HG03025 (cell line): ENCODE results near the gene ENTPD5.
"Not testable (repeated sequence)": the region's sequence is repeated elsewhere in the genome, so short reads cannot be mapped to it uniquely, and the experiment has no call there.

Experiments used
- ATAC-seq: cut with Tn5 transposase; IDR thresholded peaks from one replicate; pipeline ENCODE4 v1.9.1; 2021; ENCODE audit warnings: mild to moderate bottlenecking, moderate library complexity; ENCODE audit not compliant: unreplicated experiment, low FRiP score

Gene ENTPD5

DNA sequence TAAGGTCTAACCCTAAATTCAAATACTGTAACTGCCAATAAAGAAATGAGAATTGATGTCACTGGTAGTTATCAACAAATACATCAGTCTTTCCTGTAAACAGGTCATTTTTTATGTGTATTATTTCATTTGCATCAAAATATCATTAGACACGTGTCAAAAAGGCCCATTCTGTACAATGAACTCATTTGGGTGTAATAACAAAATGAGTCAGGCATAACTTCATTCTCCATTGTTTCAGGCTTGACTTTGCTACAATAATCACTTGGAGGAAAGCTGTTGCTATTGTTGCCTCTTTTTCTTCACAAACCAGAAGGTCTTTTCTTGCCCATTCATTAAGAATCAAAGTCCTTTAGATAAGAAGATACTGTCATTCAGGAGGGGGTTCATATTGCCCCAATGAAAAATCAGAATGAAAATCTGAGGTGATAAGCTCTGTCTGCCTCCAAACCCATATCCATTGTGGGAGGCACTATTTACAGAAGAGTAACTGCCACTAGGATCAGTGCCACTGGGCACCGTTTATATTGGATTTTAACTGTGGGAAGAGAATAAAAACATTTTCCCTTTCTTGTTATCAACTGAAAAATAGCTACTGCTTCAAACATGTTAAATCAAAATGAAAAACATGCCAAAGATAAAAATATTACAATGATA, 10.1 kb downstream of the ENTPD5 start:
- no peak for ATAC-seq

DNA sequence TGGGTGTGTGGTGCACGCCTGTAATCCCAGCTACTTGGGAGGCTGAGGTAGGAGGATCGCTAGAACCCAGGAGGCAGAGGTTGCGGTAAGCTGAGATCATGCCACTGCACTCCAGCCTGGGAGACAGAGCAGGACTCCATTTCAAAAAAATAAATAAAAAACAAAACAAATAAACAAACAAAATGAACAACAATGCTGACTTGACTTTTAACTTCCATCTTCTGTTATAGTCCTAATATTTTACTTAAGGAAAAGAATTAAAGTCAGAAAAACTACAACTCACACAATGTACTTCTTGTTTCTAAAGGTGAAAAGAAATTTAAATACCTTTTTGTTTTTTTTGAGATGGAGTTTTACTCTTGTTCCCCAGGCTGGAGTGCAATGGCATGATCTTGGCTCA, 13.4 kb downstream of the ENTPD5 start:
- ATAC-seq, result not testable (repeated sequence)

DNA sequence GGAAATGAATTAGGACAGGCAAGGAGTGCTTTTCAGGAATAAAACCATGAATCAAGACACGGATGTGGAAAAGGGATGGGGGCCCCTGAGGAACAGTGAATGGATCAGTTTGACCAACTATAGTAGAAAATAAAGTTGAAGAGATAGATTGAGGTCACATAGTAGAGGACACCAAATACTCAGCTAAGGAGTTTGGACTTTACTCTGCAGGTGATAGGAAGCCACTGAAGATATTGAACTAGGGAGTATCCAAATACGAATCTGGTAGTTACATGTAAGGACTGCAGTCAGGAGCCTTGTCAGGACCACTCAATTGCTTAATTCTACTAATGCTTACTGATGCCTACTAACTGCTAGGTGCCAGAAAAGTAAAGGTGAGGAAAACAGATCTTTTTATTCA, 20.4 kb downstream of the ENTPD5 start:
- no peak for ATAC-seq

DNA sequence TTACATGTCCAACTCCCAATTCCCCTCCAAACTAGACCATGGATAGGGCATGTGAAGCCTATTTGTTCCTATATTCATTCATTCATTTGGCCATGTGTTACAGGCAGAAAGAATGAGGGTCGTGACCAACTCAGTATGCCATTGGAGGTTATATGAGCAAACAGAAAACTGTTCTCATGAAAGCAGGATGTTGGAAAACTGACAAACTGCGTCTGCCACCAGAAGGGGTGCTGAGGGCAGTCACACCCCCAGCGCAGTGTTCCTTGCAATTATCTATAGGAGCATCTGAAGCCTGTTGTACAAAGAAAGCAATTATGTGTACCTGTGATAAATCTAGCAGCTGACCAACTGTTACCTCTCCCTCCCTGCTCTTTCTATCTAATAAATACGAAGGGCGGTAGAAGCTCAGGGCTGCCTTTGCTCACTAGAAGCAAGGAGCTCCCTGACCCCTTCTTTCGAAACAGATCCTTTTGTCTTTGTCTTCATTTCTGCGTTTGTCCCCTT, 21.1 kb downstream of the ENTPD5 start:
- no peak for ATAC-seq

DNA sequence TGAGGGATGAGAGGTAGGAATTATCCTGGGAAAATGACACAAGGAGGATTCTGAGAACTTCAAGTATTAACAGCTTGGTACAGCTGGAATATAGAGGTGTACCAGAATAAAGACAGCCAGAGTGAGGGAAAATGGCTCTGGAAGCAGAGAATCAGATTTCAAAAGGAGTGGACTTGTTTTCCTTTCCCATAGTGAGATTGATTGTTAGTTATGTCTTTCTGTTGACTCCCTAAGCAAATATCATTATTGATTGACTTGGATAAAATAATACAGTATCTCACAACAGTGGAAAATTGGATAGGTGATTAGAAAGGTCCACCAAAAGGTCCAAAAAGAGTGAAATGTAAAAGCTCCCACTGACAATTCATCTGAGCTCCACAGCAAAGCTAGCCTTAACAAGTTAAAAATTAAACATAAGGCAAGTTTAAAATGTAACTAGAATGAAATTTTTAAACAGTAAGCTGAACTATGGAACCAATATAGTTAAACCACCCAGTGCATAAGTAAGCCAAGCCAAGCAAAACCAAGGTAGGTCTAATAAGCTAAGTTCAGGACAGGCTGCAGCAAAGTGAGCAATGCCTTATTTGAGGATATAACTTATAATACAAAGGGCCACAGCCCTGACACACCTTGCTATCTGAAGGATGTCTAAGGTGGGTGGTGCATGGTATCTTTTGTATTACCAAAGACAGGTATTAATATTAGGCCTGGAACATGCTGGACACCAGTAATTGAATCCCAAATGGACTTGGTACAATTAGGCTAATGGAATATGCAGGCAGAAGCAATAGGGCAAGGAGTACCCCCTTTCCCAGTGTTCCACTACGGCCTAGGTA, 21.8 kb downstream of the ENTPD5 start:
- no peak for ATAC-seq

DNA sequence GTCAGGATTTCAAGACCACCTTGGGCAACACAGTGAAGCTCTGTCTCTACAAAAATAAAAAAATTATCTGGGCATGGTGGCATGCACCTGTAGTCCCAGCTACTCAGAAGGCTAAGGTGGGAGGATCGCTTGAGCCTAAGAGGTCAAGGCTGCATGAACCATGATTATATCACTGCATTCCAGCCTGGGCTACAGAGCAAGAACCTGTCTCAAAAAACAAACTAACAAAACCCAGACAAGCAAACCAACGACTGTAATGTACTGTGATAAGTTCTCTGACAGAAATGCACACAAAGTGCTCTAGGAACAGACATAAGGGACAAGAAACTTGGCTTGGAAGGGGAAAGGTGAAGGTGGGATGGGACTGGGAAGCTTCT, 22.4 kb downstream of the ENTPD5 start:
- no peak for ATAC-seq

DNA sequence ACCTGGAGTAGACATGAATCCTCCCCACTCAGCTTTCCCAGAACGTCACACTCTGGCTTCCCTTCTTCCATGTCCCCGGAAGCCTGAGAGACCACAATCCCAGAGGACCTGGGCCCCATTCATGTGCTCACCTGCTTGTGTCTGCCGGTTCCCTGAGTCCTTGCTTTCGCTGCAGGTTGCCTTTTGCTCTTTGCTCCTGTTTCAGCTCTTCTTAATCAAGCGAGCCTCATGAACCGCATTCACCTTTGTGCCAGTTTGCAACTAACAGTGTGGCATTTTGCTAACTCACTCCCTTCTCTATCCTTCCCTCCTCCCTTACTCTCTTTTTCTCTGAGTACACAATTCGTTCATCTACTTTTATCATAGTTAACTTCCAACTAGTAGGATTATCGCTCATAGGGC, 23.1 kb downstream of the ENTPD5 start:
- no peak for ATAC-seq

DNA sequence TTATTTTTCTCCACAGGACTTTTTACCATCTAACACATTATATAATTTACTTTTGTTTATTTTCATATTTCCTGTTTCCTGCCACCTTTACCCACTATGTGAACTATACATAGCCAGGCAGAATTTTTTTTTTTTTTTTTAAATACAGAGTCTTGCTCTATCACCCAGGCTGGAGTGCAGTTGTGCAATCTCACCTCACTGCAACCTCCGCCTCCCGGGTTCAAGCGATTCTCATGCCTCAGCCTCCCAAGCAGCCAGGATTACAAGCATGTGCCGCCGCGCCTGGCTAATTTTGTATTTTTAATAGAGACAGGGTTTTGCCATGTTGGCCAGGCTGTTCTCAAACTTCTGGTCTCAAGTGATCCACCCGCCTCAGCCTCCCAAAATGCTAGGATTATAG, 24.2 kb downstream of the ENTPD5 start:
- ATAC-seq, result not testable (repeated sequence)

DNA sequence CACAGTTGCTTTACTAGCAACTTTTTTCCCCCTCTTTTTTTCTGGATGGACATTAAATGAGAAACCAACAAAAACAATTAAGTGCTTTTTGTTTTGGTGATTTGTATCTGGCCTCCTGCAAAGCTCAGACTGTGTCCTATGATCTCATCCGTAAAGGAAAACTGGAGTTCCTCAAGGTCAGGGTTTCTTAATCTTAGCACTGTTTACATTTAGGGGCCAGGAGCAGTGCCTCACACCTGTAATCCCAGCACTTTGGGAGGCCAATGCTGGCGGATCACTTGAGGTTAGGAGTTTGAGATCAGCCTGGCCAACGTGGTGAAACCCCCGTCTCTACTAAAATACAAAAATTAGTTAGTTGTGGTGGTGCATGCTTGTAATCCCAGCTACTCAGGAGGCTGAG, 28.0 kb downstream of the ENTPD5 start:
- no peak for ATAC-seq

DNA sequence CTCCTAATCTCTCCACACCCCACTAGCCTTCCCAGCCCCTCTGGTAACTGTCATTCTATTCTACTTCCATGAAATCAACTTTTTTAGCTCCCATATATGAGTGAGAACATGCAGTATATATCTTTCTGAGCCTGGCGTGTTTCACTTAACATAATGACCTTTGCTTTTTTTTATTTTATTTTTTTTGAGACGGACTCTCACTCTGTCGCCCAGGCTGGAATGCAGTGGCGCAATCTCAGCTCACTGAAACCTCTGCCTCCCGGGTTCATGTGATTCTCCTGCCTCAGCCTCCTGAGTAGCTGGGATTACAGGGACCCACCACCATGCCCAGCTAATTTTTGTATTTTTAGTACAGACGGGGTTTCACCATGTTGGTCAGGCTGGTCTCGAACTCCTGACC, 30.4 kb downstream of the ENTPD5 start:
- ATAC-seq, result not testable (repeated sequence)

DNA sequence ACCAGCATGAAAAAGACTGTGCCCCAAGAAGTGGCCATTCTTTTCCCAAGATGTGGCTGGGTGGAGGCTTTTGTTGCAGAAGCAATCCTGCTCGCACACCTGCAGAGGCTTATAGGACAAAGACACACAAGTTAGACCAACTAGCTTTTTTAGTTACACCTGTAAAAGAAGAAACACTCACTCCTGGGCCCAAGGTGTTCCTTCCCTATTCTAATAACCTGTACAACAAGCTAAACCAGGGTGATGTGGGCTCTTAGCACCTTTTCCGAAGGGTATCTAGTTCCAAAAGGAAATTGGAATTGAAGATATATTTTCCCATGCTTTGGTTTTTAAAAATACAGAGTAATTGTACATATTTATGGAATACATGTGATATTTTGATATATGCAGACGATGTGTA, 31.0 kb downstream of the ENTPD5 start:
- ATAC-seq, result no peak

DNA sequence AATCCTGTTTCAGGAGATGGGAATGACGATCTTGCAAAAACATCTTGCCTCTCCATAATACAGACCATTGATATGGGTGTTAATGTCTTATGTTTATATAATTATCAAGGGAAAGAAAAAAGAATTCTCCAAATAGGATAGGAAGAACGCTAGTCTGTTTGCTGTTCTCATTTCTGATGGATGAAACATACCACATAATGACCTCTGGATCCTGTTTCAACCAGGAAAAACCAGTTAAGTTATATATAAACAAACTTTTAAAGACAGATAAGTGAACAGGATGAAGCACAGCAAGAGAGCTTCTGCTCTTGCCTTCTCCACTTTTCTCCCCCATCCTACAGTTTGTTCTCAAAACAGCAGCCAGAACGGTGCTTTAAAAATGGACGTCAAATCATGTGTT, 41.2 kb downstream of the ENTPD5 start:
- no peak for ATAC-seq

DNA sequence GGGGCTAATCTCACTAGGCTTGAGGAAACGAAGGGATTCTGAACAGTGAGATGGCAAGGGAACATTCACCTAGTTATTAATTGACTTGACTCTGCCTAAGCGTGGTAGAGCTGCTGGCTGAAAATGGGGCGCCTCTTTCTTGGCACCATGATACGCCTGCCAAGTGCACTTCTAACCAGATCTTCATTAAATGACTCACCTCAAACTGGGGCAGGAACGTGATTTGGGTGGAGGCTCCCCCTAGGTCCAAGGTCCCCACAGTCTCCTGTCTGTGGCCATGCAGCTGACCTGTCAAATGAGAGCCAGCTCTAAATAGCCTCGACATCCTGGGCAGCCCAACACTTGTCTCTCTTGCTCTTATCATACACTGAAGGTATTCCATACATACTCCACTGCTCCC, 43.0 kb downstream of the ENTPD5 start:
- no peak for ATAC-seq

DNA sequence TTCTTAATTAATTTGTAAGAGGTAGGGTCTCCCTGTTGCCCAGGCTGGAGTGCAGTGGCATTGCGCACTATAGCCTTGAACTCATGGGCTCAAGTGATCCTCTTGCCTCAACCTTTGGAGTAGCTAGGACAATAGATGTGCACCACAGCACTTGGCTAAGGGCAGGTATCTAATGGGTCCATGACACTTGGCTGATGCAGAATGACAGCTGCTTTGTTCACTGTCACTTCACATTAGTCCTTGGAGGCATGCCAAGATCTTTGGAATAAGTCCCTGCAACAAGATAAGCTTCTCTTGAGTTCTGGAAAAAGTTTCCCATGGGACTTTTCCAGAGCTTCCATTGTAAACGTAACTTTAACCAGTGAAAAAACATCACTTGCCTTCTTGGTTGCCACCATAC, 45.6 kb downstream of the ENTPD5 start:
- no peak for ATAC-seq

DNA sequence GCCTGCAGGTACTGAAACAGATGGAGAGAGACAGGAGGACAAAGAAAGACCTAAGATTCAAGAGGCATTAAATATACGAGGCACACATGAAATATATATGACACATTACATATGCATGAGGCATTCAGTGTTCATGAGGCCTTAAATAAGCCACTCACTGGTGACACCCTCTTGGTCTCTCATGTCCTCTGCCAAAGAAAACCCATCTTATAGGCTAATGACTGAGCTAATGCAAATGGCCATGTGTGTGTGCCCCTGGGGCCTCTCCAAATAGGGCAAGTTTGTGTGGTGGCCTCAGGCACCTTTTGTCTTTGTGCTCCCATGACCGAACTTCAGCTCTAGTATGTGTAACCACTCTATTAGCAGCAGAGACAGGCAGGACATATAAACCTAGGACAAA, 50.2 kb downstream of the ENTPD5 start:
- no peak for ATAC-seq

DNA sequence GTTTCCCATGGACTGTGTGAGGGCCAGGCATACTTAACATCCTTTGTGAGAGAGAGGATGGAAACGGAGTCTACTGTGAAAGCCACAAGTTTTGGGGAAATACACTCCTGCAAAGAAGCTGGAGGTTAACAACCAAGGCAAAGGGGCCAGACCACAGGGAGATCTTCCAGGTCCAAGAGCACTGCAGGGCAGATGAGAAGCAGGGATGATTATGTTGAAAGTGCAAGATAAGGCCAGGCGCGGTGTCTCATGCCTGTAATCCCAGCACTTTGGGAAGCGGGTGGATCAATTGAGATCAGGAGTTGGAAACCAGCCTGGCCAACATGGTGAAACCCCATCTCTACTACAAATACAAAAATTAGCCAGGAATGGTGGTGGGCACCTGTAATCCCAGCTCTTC, 53.9 kb downstream of the ENTPD5 start:
- no peak for ATAC-seq

DNA sequence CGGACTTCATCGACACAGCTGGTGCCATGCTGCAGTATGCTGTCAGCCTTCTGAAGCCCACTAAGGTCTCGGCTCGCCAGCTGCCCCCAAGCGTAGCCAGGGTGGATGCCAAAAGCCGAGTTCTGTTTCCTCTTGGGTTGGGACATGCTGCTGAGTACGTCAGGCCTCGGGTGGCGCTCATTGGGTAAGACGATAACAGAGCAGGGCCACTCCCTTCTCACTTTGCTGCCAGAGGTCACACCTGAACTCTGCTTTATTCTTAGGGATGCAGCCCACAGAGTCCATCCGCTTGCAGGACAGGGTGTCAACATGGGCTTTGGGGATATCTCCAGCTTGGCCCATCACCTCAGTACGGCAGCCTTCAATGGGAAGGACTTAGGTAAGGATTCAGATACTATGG, 57.9 kb downstream of the ENTPD5 start:
- ATAC-seq, result no peak

DNA sequence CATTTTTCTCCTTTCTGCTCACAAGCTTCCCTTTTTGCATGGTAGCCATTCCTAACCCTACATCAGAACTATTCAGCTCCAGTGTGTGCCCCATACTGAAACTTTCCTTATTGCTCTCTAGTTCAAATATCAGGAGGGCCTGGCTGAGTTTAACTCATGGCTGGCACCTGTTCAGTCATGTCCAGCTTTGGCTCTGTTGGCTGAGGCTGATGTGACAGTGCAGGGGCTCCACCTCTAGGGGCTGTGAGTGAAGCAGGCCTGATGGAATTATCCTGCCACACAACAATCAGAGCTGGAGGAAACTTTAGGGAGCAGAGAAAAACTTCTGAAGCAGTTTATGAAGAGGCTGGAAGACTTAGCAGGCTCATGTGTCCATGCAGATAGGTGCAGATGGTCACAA, 60.5 kb downstream of the ENTPD5 start:
- no peak for ATAC-seq

DNA sequence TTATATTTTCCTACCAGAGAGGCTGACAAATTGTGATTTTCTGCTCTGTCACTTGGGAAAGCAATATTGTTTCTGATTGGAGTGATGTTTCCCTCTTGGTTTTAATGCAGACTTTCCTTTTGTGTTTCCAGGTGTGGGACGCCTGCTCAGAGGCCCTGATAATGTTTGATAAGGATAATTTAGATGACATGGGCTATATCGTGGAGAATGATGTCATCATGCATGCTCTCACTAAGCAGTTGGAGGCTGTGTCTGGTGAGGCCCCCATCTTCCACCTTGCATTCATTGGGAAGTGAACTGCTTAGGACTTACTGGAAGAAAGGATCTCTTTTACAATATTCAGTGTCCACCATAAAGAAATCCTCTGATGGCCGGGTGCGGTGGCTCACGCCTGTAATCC, 63.4 kb downstream of the ENTPD5 start:
- ATAC-seq, result no peak

DNA sequence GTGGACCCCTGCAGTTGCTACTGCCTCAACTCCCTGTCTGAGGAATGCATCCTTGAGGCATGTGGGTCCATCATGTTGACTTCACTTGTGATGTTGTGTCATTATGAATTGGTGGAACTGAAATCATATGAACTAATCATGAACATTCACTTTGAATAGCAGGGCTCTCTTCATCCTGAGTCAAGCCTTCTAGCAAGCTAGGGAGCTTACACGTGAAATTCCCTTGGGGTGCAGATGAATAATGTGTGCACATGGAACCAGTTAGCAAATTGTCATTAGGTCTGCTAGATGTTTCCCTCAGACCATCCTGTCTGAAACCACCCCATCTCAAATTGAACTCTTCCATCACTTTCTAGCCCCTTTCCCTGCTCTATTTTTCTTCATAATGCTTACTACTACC, 65.4 kb downstream of the ENTPD5 start:
- ATAC-seq, result no peak

DNA sequence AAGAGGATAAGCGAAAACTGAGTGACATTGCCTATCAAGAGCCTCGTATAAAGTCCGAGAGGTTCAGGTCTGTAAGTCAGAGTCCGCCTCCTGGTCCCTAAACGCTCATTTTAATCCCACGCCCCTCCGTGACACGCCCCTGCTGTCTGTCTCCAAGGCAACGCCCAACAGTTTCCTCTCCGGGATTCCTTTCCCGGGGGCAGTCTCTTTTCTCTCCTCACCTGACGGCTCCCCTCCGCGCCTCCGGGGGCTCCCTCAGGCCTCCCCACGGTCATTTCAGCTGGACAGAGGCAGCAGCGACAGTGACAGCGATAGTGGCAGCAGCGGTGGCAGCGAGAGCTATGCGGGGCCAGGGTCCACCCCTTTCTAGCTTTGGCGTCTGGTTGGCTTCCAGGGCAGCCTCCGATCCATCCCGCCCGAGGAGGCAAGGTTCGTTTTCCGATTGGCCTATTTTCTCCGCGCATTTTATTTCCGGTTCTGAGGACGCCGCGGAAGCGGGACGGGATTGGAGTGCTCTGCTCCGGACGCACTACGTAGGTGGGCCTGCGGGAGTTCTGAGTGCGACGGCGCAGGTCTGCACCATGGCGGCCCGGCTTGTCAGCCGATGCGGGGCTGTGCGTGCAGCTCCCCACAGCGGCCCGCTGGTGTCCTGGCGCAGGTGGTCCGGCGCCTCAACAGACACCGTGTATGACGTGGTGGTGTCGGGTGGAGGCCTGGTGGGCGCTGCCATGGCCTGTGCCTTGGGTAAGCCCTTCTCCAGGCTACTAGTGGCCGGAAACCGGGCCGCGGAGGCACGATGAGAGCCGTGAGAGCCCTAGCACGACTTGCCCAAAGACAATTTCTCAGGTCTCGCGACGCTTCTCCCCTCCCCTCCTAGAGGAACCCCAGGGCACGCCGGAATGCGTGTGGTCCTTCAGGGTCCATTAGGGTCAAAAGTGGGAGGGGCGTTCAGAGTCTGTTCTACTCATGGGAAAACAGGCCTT, 69.0 kb downstream of the ENTPD5 start, which contains the start of the genes COQ6 and FAM161B:
COQ6 (plus strand) TSS at position 551 of the 983 bp plus-strand sequence; CDS start at position 582, 31 bp downstream.
FAM161B (minus strand) TSS at position 343 of the 983 bp plus-strand sequence; CDS start at position 275, 68 bp downstream.
- ATAC-seq, result peak; percentile 84
